Measurements from ENCODE around the gene ADRB2.

ADRB2 gene

DNA sequence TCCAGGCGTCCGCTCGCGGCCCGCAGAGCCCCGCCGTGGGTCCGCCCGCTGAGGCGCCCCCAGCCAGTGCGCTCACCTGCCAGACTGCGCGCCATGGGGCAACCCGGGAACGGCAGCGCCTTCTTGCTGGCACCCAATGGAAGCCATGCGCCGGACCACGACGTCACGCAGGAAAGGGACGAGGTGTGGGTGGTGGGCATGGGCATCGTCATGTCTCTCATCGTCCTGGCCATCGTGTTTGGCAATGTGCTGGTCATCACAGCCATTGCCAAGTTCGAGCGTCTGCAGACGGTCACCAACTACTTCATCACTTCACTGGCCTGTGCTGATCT lies 294 bp downstream of the ADRB2 start:
- H3K4me3 ChIP-seq (ENCODE audit: low read length): peak overlapping the region; percentile 92
- H3K9ac ChIP-seq (ENCODE audit: low read length): no peak overlapping the region
- H3K4me1 ChIP-seq (ENCODE audit: control insufficient read depth, insufficient read depth, low read length): peaks cover 4% of the 10 kb centered on the region
- H3K27ac ChIP-seq (ENCODE audit: low read depth, low read length): peak overlapping the region; percentile 64
- H3K27me3 ChIP-seq (ENCODE audit: control insufficient read depth, insufficient read depth, low read length): no peaks in the 10 kb centered on the region
- no peaks in the 10 kb centered on the region for H3K36me3 ChIP-seq (ENCODE audit: control insufficient read depth, insufficient read depth, low read length)

DNA sequence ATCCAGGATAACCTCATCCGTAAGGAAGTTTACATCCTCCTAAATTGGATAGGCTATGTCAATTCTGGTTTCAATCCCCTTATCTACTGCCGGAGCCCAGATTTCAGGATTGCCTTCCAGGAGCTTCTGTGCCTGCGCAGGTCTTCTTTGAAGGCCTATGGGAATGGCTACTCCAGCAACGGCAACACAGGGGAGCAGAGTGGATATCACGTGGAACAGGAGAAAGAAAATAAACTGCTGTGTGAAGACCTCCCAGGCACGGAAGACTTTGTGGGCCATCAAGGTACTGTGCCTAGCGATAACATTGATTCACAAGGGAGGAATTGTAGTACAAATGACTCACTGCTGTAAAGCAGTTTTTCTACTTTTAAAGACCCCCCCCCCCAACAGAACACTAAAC lies 1.3 kb downstream of the ADRB2 start:
- peaks cover 4% of the 10 kb centered on the region for H3K4me1 ChIP-seq (ENCODE audit: control insufficient read depth, insufficient read depth, low read length)

DNA sequence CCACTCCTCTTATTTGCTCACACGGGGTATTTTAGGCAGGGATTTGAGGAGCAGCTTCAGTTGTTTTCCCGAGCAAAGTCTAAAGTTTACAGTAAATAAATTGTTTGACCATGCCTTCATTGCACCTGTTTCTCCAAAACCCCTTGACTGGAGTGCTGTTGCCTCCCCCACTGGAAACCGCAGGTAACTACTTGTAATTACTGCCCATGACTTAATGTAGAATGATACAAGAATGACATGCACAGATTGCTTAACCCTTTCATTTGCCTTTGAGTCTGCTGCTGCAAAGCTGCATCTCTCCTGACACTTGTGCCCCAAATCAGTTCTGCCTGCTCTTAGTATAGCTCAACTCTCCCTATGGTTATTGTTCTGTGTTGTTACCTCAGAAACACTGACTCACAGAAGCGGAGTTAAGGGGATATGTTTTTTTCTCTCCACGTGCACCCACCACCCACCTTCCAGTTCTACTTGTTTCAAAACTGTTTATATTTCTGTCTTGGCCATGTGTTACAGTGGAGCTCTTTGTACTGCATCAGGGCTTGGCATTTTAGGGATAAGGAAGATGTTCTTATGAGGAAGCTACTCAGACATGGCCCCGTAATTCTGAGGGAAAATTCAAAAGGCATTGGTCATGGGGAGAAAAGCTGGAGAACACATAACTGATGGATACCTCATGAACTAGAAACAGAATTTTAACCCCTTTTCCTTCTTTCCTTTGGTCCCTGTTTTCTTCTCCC lies 2.3 kb downstream of the ADRB2 start:
- H3K4me3 ChIP-seq (ENCODE audit: low read length): peak overlapping the region; percentile 53
- H3K27ac ChIP-seq (ENCODE audit: low read depth, low read length): no peak overlapping the region
- no peaks in the 10 kb centered on the region for H3K27me3 ChIP-seq (ENCODE audit: control insufficient read depth, insufficient read depth, low read length)
- H3K9ac ChIP-seq (ENCODE audit: low read length): no peak overlapping the region
- no peaks in the 10 kb centered on the region for H3K36me3 ChIP-seq (ENCODE audit: control insufficient read depth, insufficient read depth, low read length)
- peaks cover 4% of the 10 kb centered on the region for H3K4me1 ChIP-seq (ENCODE audit: control insufficient read depth, insufficient read depth, low read length)

More for the DNA sequence above, 1.3 kb downstream of the ADRB2 start:
- Histone ChIP-seq H3K36me3 (ENCODE audit: control insufficient read depth, insufficient read depth, low read length) (no peaks in the 10 kb centered on the region), H3K9ac (ENCODE audit: low read length) (peak overlapping the region; percentile 10), H3K27me3 (ENCODE audit: control insufficient read depth, insufficient read depth, low read length) (no peaks in the 10 kb centered on the region), H3K27ac (ENCODE audit: low read depth, low read length) (no peak overlapping the region), H3K4me3 (ENCODE audit: low read length) (peak overlapping the region; percentile 92)

DNA sequence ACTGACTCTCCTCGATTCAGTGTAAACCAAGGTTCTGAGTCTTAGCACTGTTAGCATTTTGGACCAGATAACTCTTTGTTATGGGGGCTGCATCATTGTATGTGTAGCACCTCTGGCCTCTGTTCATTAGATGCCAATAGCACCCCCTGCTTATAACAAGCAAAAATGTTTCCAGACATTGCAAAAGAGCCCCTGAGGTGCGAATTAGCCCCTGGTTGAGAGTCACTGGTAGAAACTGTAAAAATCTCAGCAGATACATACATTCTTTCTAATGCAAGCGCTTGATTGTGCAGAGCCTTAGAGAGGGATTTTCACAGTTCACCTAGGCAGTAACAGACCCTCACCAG lies 2.8 kb downstream of the ADRB2 start:
- Histone ChIP-seq H3K9ac (ENCODE audit: low read length) (no peak overlapping the region), H3K27ac (ENCODE audit: low read depth, low read length) (no peak overlapping the region), H3K4me3 (ENCODE audit: low read length) (peak overlapping the region; percentile 53), H3K36me3 (ENCODE audit: control insufficient read depth, insufficient read depth, low read length) (no peaks in the 10 kb centered on the region), H3K4me1 (ENCODE audit: control insufficient read depth, insufficient read depth, low read length) (peaks cover 4% of the 10 kb centered on the region), H3K27me3 (ENCODE audit: control insufficient read depth, insufficient read depth, low read length) (no peaks in the 10 kb centered on the region)

DNA sequence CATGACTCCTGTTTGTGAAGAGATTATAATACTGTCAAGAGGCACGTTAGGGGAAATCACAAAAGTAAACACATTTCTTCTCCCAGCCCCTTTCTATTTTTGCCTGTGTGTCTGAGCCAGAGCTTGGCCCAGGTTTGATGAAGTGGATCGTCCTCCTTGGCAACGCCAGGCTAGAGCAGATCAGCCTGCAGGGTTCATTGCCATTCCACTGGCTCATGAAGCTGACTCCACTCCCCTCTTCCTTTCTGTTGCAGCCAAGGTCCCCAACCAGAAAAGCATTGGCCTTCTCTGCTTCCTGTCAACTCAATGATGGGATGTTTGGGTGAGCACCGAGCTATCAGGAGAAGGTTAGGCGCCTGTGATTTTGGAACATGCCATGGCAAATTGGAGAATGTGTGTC lies 3.3 kb downstream of the ADRB2 start:
- no peak overlapping the region for H3K27ac ChIP-seq (ENCODE audit: low read depth, low read length)

DNA sequence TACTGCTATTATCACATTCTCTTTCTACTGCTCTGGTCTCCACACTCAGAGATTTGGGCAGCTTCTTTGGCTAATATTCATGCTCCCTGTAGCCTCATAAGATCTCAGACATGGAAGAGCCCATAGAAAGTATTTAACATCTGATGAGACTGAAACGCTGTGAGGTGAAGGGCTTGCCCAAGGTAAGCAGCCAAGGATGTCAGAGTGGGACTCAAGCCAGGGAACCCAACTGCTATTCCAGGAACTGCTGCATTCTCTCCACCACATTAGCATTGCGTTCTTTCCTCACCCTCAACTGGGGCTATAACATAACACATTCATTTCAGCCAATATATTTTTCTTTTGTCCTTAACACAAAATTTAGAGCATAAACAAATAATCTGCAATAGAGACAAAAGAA lies 3.8 kb downstream of the ADRB2 start:
- no peak overlapping the region for H3K4me3 ChIP-seq (ENCODE audit: low read length)
- H3K27me3 ChIP-seq (ENCODE audit: control insufficient read depth, insufficient read depth, low read length): no peaks in the 10 kb centered on the region
- no peaks in the 10 kb centered on the region for H3K36me3 ChIP-seq (ENCODE audit: control insufficient read depth, insufficient read depth, low read length)
- no peak overlapping the region for H3K9ac ChIP-seq (ENCODE audit: low read length)
- H3K4me1 ChIP-seq (ENCODE audit: control insufficient read depth, insufficient read depth, low read length): peaks cover 4% of the 10 kb centered on the region
- no peak overlapping the region for H3K27ac ChIP-seq (ENCODE audit: low read depth, low read length)

More for the DNA sequence above, 3.3 kb downstream of the ADRB2 start:
- Histone ChIP-seq H3K27me3 (ENCODE audit: control insufficient read depth, insufficient read depth, low read length) (no peaks in the 10 kb centered on the region), H3K4me3 (ENCODE audit: low read length) (peak overlapping the region; percentile 53), H3K4me1 (ENCODE audit: control insufficient read depth, insufficient read depth, low read length) (peaks cover 4% of the 10 kb centered on the region), H3K36me3 (ENCODE audit: control insufficient read depth, insufficient read depth, low read length) (no peaks in the 10 kb centered on the region), H3K9ac (ENCODE audit: low read length) (no peak overlapping the region)

DNA sequence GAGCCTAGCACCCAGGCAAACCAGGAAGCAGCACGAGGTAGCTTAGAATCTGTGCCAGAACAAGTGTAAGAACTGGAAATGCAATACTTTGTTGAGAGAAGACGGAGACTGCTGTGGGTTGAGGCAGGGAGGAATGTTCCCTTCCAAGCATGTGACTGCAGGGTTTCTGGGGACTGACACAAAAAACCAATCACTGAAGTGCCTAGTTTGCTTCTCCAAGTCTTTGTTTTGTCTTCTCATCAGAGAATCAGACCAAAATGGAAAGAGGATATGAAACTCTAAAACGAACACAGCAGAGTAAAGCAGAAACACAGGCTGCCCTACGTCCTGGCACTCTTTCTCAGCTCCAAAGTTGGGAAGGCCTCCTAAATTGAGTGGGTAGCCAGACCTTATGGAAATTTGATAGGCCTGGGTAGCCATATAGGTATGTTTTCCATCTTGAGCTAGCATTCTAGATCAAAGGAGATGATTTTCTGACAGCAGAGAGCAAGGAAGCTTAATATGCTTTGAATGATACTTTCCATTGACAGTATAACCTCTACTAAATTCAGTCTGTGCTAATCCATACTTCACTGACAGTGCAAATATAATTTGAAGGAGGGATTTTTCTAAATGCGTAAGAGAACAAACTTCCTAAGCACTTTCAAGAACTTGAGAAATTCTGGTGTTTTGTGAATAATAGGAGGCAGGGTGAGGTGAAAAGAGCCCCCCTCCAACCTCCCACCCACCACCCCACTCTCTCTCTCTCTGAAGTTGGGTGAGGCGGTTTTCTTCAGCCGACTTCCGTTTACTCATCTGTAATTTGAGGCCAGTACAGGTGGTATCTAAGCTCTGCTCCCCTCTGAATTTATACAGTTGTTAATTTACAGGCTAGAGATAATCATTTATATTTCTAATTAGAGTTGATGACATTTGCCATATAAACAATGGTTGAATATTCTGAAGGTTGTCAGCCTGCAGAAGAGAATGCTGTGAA lies 5.5 kb downstream of the ADRB2 start:
- Histone ChIP-seq H3K4me3 (ENCODE audit: low read length) (no peak overlapping the region), H3K4me1 (ENCODE audit: control insufficient read depth, insufficient read depth, low read length) (no peaks in the 10 kb centered on the region), H3K9ac (ENCODE audit: low read length) (no peak overlapping the region)

DNA sequence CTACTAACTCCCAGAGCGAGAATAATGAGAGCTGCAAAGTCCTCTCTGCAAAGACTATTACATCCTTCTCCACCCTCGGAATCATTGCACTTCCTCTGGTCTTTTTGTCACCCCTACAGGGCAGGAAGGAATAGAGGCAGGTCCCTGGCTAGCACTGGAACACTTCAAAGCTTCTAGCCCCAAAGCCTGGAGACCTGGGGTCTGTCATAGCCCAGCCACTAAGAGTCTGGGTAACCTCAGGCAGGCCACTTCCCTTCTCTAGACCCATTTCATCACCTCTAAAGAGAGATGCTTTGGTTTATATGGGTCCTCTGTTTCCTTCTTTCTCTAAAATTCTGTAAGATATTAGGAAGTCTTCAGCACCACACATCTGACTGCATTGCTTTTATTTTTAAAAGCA lies 6.7 kb downstream of the ADRB2 start:
- no peaks in the 10 kb centered on the region for H3K4me1 ChIP-seq (ENCODE audit: control insufficient read depth, insufficient read depth, low read length)
- no peak overlapping the region for H3K9ac ChIP-seq (ENCODE audit: low read length)
- no peaks in the 10 kb centered on the region for H3K36me3 ChIP-seq (ENCODE audit: control insufficient read depth, insufficient read depth, low read length)
- H3K27me3 ChIP-seq (ENCODE audit: control insufficient read depth, insufficient read depth, low read length): no peaks in the 10 kb centered on the region
- no peak overlapping the region for H3K4me3 ChIP-seq (ENCODE audit: low read length)
- no peak overlapping the region for H3K27ac ChIP-seq (ENCODE audit: low read depth, low read length)

More for the DNA sequence above, 5.5 kb downstream of the ADRB2 start:
- no peaks in the 10 kb centered on the region for H3K36me3 ChIP-seq (ENCODE audit: control insufficient read depth, insufficient read depth, low read length)
- no peak overlapping the region for H3K27ac ChIP-seq (ENCODE audit: low read depth, low read length)
- no peaks in the 10 kb centered on the region for H3K27me3 ChIP-seq (ENCODE audit: control insufficient read depth, insufficient read depth, low read length)

DNA sequence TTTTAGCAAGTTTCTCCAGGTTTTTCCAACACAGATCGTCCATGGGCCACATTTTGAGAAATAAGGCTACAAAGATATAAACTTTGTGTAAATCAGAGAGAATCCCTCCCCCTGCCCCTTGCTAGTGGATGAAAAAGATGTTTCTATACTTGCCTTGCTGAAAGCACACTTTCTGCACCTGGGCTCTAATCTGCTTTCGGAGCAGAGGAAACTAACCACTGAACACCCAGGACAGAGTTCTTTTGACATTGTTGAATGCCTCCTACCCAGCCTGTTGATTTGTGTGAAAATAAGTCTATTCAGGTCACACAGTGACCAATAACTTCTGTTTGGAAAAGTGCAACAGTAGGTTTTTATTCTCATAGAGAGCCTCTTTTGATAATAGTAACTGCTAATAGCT lies 7.5 kb downstream of the ADRB2 start:
- no peak overlapping the region for H3K4me3 ChIP-seq (ENCODE audit: low read length)
- H3K27ac ChIP-seq (ENCODE audit: low read depth, low read length): no peak overlapping the region
- no peaks in the 10 kb centered on the region for H3K36me3 ChIP-seq (ENCODE audit: control insufficient read depth, insufficient read depth, low read length)
- no peaks in the 10 kb centered on the region for H3K27me3 ChIP-seq (ENCODE audit: control insufficient read depth, insufficient read depth, low read length)
- H3K9ac ChIP-seq (ENCODE audit: low read length): no peak overlapping the region
- H3K4me1 ChIP-seq (ENCODE audit: control insufficient read depth, insufficient read depth, low read length): no peaks in the 10 kb centered on the region

DNA sequence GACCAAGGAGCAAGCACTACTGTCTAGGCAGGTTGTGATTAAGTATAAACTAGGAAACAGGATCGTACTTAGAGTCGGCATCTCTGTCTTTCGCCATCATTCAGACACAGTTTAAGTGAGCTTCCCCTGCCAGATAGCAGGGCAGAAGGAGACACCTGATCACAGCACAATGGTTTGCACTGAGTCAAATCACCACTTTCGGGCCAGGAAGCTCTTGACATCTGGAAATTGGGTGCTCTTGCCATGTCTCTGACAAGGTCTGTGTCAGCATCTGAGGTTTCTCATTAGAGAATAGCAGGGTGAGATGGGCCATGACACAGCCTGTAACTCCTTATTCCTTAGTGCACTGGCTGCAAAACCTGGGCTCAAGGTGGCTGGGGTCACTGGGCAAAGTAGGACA lies 8.3 kb downstream of the ADRB2 start:
- no peak overlapping the region for H3K9ac ChIP-seq (ENCODE audit: low read length)
- H3K27me3 ChIP-seq (ENCODE audit: control insufficient read depth, insufficient read depth, low read length): no peaks in the 10 kb centered on the region
- H3K36me3 ChIP-seq (ENCODE audit: control insufficient read depth, insufficient read depth, low read length): no peaks in the 10 kb centered on the region
- H3K27ac ChIP-seq (ENCODE audit: low read depth, low read length): no peak overlapping the region
- no peaks in the 10 kb centered on the region for H3K4me1 ChIP-seq (ENCODE audit: control insufficient read depth, insufficient read depth, low read length)
- no peak overlapping the region for H3K4me3 ChIP-seq (ENCODE audit: low read length)

DNA sequence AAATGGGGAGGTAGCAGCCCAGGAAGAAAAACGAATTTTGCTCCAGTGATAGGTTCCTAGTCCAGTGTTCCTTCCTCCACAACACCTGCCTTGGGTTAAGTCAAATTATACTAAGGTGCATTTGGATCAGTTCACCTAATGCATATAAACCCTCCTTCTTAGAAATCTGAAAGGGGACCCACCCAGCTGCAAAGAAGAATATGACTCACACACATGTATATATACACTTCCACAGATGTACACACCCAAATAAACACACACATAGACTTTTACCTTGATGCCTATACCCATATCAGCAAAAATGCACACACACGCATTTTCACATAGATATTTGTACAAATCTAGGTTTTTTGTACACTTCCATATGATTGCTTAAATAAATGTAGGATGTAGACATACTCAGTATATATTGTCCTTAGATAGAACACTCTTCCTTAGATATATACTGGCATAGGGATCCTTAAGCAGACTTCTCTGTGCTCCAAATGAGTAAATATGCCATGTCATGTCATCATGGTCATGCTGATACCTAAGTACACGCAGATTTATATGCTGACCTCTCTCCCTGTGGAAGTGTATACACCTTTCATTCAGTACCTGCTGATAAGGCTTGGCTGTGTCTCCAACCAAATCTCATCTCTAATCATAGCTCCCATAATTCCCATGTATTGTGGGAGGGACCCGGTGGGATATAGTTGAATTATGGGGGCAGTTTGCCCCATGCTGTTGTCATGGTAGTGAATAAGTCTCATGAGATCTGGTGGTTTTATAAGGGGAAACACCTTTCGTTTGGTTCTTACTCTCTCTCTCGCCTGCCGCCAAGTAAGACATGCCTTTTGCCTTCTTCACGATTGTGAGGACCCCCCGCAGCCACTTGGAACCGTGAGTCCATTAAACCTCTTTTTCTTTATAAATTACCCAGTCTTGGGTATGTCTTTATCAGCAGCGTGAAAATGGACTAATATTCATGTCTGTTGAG lies 10.2 kb downstream of the ADRB2 start:
- no peaks in the 10 kb centered on the region for H3K36me3 ChIP-seq (ENCODE audit: control insufficient read depth, insufficient read depth, low read length)
- no peak overlapping the region for H3K4me3 ChIP-seq (ENCODE audit: low read length)
- H3K27ac ChIP-seq (ENCODE audit: low read depth, low read length): no peak overlapping the region
- H3K9ac ChIP-seq (ENCODE audit: low read length): no peak overlapping the region
- no peaks in the 10 kb centered on the region for H3K4me1 ChIP-seq (ENCODE audit: control insufficient read depth, insufficient read depth, low read length)
- H3K27me3 ChIP-seq (ENCODE audit: control insufficient read depth, insufficient read depth, low read length): no peaks in the 10 kb centered on the region

DNA sequence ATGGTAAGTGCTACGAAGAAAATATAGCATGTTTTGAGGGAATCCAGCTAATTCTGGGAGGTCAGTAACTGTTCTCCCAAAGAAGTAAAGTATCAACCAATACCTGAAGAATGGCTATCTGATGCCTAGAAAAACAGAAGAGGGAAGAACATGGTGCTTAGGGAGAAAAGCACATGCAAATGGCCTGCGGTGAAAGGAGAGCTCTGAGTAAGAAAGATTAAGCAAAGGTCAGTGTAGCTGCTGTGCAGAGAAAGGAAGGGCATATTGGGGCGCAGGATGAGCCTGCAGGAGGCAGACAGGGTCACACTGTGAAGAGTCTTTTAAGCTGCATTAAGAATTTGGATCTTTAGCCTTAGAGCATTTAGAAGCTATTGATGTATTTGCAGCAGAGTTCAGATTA lies 11.0 kb downstream of the ADRB2 start:
- no peak overlapping the region for H3K27ac ChIP-seq (ENCODE audit: low read depth, low read length)
- H3K4me3 ChIP-seq (ENCODE audit: low read length): no peak overlapping the region
- no peak overlapping the region for H3K9ac ChIP-seq (ENCODE audit: low read length)
- H3K4me1 ChIP-seq (ENCODE audit: control insufficient read depth, insufficient read depth, low read length): no peaks in the 10 kb centered on the region
- no peaks in the 10 kb centered on the region for H3K27me3 ChIP-seq (ENCODE audit: control insufficient read depth, insufficient read depth, low read length)
- H3K36me3 ChIP-seq (ENCODE audit: control insufficient read depth, insufficient read depth, low read length): no peaks in the 10 kb centered on the region

Measured in rectal smooth muscle tissue (tissue), 1 donor.